Activated CD8-positive, alpha-beta memory T cell treated with anti-CD3 and anti-CD28 coated beads, Interleukin-2, amount 50 U/mL, for 4 hours (primary cell): ENCODE measurements around the gene PCED1B.
"Not testable (repeated sequence)": the region's sequence is repeated elsewhere in the genome, so short reads cannot be mapped to it uniquely, and the experiment has no call there.

Experiments
- DNase-seq: peaks from one replicate; pipeline ENCODE4 v3.0.0-alpha.2; 2020

Gene PCED1B

DNA sequence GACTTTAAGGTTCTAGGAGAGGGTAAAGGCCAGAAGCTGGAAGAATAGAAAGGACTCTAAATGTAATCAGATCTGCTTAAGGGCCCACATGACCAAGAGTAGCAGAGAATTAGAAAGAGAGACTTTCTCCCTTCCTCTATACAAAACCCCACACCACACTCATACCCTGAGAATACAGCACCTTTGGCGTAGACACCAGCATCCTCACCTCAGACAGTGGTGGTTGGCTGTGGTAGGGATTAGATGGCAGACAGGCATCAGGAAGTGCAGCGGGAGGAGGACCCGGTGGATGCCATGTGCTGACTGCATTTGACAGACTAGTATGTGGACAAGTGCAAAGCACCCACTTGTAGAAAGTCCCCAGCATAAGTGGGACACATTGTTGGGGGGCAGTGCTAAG is 98.6 kb downstream of the PCED1B start:
- DNase-seq: no peak

DNA sequence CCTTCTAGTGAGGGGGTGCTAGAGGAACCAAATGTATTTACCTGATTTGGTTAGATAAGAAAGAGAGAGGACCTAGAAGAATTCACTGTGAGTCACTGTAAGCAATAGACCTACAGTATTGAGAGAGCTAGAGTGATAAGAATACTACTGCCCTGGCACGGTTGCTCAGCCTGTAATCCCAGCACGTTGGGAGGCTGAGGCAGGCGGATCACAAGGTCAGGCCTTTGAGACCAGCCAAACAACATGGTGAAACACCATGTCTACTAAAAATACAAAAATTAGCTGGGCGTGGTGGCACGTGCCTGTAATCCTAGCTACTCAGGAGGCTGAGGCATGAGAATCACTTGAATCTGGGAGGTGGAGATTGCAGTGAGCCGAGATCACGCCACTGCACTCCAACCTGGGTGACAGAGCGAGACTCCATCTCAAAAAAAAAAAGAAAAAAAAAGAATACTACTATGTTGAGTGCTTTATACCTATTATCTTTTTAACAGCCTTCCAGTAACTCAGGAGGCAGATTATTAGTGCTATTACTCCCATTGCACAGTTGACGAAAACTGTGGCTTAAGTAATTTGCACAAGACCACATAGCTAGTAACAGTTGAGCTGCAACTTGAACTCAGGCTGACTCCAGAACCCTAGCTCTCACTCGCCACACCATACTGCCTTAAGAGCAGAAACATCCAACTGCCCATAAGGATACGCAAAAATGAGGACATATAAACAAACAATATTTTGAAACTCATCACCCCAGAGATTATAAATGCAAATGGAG is 102.9 kb downstream of the PCED1B start:
- DNase-seq: not testable (repeated sequence)

DNA sequence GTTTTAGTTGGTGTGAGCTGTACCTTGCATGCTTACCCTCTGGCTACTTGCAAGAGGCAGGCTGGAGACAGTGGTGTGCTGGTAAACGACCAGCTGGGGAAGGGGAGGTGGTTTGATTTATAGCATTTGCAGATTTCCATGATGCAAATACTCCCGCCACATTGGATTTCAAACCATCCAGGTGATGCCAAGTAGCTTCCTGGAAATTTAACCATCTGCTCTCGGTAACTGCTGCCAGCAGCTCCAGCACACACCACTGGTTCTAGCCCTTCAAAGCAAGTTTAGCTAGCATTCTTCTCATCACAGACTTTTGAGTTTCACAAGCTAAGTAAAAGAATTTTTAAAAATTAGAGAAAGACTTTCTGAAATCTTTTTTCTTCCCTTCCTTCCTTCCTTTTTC is 104.8 kb downstream of the PCED1B start:
- no peak for DNase-seq

DNA sequence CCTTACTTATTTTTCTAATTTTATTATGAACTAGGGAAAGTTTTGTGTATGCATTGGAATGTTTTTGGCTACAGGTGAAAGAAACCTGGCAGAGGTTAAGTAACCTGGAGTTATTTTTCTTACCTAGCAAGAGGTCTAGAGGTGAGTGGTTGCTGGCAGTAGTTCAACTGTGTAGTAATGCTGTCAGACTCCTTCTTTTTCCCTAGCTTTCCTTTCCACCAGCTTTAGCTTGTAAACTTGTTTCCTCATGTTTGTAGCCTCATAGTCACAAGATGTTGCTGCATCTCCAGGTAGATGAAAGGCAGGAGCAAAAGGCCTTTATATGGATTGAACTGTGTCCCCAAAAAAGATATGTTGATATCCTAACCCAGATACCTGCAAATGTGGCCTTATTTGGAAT is 105.4 kb downstream of the PCED1B start:
- DNase-seq: no peak

DNA sequence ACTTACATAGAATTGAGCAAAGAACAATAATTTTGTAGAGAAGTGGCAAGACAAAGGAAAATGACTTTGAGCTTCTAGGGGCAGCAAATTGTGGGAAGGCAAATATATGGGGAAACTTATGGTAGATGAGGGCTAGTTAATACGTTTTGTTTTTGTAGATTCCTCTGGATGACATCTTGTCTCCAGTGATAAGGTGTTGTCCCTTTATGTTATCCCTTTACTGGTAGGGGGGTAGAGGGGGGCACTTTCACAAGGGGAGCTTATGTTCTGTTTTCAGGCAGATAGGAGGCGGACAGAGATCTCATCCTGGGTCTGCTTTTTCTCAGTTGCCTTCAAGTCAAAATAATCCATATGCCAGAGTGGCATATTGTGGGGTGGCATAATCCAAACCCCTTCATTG is 106.8 kb downstream of the PCED1B start:
- DNase-seq: no peak

DNA sequence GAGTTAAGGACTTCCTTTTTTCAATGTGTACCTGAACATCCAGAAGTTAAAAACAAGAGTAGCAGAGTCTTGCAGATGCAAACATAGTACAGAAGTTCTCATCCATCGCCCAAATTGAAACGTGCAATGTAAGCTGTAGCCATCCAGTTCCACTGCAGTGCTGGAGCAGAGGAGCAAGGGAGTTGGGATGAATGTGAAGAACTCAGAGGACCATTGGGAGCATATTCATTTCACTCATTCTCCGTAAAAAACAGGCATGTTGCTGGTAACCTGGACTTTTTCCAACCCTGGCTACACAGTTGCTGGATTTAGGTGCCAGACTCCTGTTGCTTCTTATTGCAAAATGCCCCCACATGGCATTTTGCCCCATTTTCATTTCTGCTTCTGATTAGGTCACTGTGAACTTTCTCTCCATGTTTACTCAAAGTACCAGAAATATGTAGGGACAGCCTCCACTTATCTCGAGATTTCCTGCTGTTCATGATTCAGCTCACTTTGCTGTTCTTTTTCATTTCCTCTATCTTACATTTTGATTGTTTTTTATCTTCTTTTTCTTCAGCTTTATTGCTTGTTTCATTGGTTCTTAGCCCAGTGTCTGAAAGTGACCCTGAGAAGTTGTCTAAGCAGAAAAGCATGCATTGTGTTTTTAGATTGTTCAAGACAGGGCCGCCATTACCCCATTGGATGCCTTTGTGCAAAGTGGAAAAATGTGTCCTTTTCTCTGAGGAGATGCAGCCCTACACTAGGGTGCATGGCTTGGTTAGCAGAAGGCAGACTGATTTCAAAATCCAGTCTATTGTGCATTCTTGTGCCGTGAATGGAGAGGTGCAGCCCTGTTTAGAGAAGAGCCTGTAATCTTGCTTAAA is 109.4 kb downstream of the PCED1B start:
- DNase-seq: no peak

DNA sequence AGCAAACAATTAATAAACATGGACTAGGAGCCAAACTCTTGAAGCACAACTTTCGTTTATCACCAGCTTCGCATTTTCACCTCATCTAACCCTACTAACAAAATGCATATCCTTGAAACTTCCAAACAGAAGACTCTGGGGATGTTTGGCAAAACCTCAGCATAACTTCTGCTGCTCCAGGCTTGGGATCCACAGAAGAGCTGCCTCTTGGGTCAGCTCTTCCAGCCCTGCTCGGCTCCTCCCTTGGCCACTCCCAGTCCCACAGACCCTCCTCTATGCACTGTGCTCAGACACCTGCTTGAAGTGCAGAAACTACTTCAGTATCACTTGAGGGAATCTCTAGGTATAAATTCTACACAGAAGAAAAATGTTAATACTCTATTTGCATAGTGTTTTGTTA is 110.3 kb downstream of the PCED1B start:
- DNase-seq: no peak

DNA sequence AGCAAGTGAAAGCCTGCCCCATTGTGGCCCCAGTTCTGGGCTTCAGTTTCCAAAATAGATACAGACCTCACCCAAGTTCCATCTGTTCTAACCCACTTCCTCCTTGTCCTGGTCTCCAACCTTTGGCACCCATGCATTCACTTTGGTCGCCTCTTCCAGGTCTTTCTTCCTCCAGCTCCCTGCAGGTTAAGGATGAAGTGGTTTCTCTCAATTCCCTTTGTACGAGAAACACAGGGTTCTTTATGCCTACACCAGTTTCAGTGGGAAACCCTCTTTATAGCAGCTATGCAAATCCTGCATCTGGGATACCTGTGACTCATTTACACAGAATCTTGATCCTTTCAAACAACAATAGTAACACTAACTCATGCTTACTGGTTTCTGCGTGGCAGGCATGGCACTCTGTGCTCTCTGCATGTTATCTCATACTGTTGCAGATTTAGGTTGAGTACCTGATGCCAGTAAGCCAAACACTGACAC is 110.9 kb downstream of the PCED1B start:
- DNase-seq: no peak

DNA sequence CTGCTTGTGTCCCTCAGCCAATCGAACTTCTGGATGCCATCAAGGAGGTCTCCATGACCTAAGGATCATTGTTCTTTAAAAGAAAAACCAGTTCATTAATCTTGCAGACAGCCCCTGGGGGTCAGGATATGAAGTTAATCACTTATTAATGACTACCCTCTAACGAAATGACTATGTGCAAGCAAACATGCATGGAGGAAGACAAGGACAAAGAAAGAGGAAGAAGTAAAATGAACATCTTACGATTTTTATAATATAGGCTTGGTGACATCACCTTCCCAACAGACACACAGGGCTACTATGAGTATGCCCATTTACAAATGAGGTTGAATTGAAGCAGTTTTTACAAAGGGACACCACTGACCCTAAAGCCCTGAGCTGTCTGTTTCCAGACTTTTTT is 111.5 kb downstream of the PCED1B start:
- DNase-seq: no peak

DNA sequence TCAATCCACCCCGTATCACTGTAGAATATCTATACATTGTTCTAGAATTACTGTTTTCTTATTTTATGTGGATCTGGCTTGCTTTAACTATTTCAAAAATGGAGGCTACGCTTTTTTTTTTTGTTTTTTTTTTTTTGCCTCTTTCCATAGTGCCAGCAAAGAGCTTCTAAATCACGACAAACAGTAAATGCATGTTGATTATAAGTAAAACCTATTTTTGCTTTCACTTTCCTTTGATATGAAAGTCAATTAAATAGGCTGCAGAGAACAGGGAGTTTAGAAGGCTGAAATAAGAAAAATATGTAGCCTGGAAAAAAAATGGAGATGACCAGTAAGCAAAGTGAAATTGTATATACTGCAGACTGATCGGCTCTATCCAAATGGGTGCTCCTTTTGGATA is 112.6 kb downstream of the PCED1B start:
- DNase-seq: no peak

DNA sequence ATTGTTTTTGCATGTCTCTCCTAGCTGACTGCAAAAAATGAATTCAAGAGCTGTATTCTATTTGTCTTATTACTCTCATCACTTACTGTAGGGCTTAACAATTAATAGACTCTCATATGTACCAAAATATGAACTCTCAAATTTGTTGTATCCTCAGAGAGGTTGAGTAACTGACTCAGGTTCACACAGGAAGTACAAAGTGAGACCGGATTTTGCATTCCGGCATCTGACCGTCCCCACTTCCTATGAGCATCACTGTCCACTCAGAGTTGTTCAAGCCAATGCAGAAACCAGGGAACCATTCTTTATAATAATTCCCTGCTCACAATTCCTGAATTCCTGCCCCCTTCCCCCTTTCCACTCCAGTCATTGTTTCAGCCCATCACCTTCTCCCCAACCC is 113.6 kb downstream of the PCED1B start:
- no peak for DNase-seq

DNA sequence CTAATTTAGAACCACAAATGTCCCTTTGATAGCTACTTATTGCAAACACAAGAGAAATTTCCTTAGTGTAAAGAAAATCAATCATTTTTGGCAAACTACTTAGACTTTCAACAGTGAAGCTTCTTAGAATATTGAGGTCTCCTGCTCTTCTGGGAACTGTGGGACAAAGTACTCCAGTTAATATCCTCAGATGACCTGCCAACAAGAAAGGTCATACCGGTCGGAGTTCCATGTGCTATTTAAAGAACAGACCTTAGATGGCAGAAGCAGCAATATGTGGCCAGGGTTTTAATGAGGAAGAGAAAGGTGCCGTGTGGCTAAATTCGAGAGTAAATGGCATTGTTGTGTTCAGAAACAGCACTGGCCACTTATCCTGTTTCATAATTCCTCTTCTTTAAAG is 115.1 kb downstream of the PCED1B start:
- no peak for DNase-seq

DNA sequence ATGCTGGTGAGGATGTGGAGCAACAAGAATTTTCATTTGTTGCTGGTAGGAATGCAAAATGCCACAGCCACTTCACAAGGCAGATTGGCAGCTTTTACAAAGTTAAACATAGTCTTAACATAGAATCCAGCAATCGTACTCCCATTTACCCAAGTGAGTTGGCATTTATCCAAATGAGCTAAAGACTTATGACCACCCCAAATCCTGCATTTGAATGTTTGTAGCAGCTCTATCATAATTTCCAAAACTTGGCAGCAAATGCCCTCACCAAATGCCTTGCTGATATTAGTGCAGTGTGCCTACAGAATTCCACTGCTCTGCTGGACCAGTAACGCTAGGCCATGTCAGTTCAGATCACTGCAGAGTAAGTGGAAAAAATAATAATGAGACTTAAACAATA is 121.0 kb downstream of the PCED1B start:
- DNase-seq: no peak

DNA sequence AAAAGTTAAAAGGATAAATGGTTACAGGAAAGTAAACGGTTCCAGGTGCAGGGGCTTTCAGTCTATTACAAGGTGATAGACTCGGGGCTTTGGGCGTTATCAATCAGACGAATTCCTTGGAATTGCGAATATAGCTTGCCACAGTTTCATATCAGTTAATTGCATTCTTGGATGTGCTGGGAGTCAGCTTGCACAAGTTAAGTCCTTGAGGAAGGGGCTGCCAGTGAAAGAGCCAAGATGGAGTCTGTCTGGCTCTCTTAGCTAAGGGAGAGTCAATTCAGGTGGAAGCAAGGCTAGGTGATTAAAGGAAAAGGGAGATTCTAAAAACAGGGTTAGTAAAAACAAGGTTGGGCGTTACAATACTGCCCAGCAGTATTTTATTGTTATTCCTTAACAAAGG is 121.8 kb downstream of the PCED1B start:
- DNase-seq: not testable (repeated sequence)

DNA sequence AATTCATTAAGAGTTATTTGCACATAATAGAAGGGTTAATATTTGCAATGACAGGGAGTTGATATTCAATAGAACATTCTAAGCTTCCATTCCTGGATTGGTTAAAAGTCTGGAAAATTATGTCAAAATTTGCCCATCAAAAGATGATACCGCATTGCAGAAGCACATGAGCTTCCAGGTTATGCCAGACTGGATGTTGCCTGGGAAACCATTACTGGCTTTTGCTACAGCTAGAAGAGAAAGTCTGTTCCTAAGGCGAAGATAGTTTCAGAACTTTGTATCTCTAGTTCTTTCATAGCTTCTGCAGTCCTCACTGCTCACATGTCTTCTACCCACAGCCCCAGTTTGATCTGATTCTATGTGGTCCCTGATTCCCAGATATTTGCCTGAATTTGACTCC is 122.8 kb downstream of the PCED1B start:
- DNase-seq: no peak

DNA sequence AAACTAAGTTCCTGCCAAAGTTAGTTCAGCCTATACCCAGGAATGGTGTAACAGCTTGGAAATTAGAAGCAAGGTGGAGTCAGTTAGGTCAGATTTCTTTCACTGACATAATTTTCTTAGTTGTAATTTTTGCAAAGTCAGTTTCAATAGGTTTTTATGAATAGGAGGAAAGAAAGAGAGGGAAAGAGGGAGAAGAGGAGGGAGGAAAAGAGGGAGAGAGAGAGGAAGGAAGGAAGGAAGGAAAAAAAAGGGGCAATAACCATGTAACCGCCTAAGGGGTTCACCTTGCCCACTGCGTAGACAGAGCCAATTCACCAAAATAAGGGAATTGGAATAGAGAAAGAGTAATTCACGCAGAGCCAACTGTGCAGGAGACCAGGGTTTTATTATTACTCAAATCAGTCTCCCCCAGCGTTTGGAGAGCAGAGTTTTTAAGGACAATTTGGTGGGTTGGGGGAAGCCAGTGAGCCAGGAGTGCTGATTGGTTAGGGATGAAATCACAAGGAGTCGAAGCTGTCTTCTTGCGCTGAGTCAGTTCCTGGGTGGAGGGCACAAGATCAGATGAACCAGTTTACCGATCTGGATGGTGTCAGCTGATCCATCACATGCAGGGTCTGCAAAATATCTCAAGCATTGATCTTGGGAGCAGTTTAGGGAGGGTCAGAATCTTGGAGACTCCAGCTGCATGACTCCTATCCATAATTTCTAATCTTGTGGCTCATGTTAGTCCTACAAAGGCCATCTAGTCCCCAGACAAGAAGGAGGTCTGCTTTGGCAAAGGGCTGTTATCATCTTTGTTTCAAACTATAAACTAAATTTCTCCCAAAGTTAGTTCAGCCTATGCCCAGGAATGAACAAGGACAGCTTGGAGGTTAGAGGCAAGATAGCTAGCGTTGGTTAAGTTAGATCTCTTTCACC is 126.4 kb downstream of the PCED1B start:
- DNase-seq: no peak

DNA sequence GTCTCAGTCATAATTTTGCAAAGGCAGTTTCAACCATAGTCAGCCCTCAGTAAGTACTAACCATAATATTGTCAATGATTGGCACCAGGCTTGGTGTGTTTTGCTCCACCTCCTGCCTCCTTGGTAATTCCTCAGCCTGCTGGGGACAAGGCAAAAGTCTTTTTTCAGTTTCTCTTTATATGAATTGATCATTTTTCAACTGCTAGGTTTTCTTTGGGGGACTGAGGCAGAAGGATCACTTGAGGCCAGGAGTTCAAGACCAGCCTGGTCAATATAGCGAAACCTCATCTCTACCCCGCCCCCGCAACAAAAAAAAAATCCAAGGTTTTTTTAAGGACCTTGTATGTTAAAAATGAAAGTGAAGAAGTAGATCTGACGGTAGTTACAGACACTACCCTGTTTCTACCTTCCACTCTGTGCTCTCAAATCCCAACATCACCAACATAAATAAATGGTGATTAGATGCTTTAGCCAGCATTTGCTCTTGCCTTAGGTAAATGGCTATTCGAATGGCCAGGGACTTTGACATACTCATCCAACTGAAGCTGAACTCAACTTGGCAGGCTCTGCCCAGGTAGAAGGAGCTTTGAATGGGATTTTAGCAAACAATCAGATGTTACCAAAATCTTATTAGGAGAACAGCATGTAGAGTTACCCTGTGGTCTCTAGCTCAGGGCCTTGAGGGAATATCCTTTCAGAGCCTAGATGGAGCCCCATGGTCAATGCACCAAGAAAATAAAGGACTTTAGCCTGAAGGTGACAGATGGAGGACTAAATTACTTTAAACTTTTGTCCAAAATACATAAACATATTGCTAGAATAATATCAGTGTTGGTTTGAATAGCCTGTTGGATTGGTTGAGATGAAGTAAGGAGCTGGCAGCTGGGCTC is 127.3 kb downstream of the PCED1B start:
- no peak for DNase-seq

DNA sequence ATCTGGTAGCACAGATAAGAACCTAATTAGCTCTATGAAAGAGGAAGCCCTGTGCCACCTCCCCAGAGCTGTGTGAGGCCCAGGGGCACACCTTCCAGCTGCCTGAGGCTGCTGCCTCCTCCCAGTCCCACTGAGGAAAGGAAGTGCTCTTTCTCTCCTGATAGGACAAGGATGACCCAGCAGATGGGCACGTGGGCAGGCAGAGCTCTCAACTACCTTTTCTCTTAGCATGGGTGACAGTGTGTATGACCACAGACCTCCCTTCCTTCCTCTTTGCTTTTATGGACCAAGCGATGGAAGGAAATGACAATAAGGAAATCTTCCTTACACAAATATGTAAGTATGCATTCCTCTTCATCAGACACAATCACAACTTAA is 127.9 kb downstream of the PCED1B start:
- no peak for DNase-seq

DNA sequence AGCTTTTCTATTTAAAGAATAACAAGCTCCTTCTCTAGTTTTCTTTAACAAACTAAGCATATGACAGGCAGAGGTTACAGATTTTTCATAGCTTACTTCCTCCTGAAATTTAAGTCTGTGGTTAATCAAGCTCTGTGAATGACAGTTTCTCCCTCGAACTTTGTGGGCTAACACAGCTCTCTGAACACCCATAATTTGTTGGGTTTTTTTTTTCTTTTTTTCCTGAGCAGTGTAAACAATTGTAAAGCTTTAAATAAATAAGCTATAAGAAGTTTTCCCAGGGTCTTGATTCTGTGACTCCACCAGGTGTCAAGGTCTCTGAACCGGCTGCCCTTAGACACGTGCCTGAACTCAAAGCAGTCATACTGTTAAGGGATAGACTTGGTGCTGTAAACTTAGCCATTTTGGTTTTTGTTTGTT is 128.4 kb downstream of the PCED1B start:
- DNase-seq: no peak

DNA sequence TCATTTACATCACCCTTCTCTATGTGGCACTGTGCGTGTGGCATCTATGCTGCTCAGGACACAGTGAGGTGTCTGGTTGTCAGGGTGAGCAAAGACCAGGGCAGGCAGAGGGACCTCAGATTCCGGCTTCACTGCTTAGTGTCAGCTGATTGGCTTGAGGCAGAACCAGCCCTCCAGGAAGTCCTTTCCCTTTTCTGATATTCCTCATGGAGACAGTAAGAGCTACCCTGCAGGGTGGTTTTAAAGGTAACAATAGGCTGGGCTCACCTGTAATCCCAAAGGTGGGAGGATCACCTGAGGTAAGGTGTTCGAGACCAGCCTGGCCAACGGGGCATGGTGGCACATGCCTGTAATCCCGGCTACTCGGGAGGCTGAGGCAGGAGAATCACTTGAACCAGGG is 129.6 kb downstream of the PCED1B start:
- DNase-seq: no peak

DNA sequence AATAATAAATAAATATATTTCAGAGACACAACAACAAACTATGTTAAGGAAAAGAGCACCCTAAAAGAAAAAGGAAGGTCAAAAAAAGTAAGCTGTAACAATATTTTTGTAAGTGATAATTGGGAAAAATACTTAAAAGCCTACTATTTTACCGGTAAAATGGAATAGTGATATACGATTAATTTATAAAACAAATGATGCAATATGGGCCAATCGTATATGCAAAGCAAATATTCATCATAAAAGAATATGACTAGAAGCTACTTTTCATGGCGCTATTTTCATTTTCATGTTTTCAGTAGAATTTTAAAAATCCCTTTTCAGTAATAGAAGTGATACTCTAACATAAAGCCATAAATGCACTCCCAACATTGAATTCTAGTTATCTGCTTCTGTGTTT is 131.4 kb downstream of the PCED1B start:
- no peak for DNase-seq

DNA sequence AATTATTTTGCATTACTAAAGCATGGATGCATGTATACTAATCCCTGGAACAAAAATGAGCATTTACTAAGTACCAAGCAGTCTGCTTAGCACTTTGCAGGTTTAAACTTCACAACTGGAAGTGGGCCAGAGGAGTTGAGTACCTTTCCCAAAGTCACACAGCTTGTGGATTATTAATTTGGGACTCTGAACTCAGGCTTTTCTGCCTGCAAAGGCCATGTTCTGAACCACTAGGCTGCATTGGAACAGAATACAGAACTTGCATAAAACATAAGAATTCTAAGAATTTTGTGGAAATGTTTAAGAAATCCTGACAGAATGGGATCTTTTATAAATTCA is 133.2 kb downstream of the PCED1B start:
- no peak for DNase-seq
